ENCODE results near the gene RPL29.

GRCh38 chr3:52022323-52023100 lies 26.8 kb upstream of the RPL29 start:
- no peak for TF ChIP-seq FOXA1 (IDR thresholded peaks at IDR 0.05)
- no peak for TF ChIP-seq BHLHE40 (IDR thresholded peaks at IDR 0.05; ENCODE audit: borderline replicate concordance)
- no peak for TF ChIP-seq FOXM1 (IDR thresholded peaks at IDR 0.05; ENCODE audit: borderline replicate concordance)
- no peak for TF ChIP-seq TARDBP (IDR thresholded peaks at IDR 0.05)
- no peak for TF ChIP-seq NFRKB (IDR thresholded peaks at IDR 0.05)
- no peak for TF ChIP-seq ARNT (IDR thresholded peaks at IDR 0.05)
- TF ChIP-seq SP1 (IDR thresholded peaks at IDR 0.05): no peak
- no peak for TF ChIP-seq ELF4 (IDR thresholded peaks at IDR 0.05)
- TF ChIP-seq SUZ12 (IDR thresholded peaks at IDR 0.05): no peak
- no peak for TF ChIP-seq CTBP1 (IDR thresholded peaks at IDR 0.05; ENCODE audit: borderline replicate concordance)
- no peak for TF ChIP-seq L3MBTL2 (conservative IDR thresholded peaks at IDR 0.05)
- no peak for TF ChIP-seq ZNF384 (IDR thresholded peaks at IDR 0.05)
